Loucy (cell line): ENCODE results near the gene FGD5.

Experiments
- H2AFZ ChIP-seq: fragments of 200-600 bp; sonication (generic); 2 replicates; pipeline ENCODE4 v1.6.0; 2016; ENCODE audit warnings: antibody characterized with exemption, mild to moderate bottlenecking, low read length, moderate library complexity
- H3F3A ChIP-seq: fragments of 200-600 bp; 2 replicates; pipeline ENCODE4 v1.6.0; 2016; ENCODE audit warnings: antibody characterized with exemption, low read depth, mild to moderate bottlenecking
- H3K27me3 ChIP-seq: fragments of 200-600 bp; sonication (generic); 2 replicates; pipeline ENCODE4 v1.6.1; 2014; ENCODE audit warnings: low read length, mild to moderate bottlenecking; ENCODE audit not compliant: insufficient read depth, poor library complexity, severe bottlenecking
- H3K36me3 ChIP-seq: fragments of 200-600 bp; sonication (generic); 2 replicates; pipeline ENCODE4 v1.6.1; 2016; ENCODE audit warnings: low read length; ENCODE audit not compliant: insufficient read depth
- H3K4me1 ChIP-seq: fragments of 200-600 bp; sonication (generic); 2 replicates; pipeline ENCODE4 v1.5.1; 2014; ENCODE audit warnings: low read length, mild to moderate bottlenecking; ENCODE audit not compliant: insufficient read depth, poor library complexity, severe bottlenecking
- H3K4me2 ChIP-seq: fragments of 200-600 bp; sonication (generic); 2 replicates; pipeline ENCODE4 v1.6.0; 2014; ENCODE audit warnings: antibody characterized with exemption, low read length, low read depth, mild to moderate bottlenecking; ENCODE audit not compliant: poor library complexity, severe bottlenecking
- H3K4me3 ChIP-seq: fragments of 200-600 bp; sonication (generic); 2 replicates; pipeline ENCODE4 v1.5.1; 2014; ENCODE audit warnings: low read length, mild to moderate bottlenecking, mixed read lengths; ENCODE audit not compliant: poor library complexity, severe bottlenecking
- H3K79me2 ChIP-seq: fragments of 200-600 bp; sonication (generic); 2 replicates; pipeline ENCODE4 v1.6.1; 2014; ENCODE audit warnings: low read length; ENCODE audit not compliant: insufficient read depth
- H3K9ac ChIP-seq: fragments of 200-600 bp; sonication (generic); 2 replicates; pipeline ENCODE4 v1.6.0; 2014; ENCODE audit warnings: mild to moderate bottlenecking, low read depth, low read length, moderate library complexity; ENCODE audit not compliant: poor library complexity, severe bottlenecking
- H3K9me2 ChIP-seq: fragments of 200-600 bp; sonication (generic); replicated peaks from 2 replicates; pipeline ENCODE4 v1.6.1; 2016; ENCODE audit warnings: low read depth, low read length, mixed read lengths
- H3K9me3 ChIP-seq: fragments of 200-600 bp; sonication (generic); 2 replicates; pipeline ENCODE4 v1.6.1; 2014; ENCODE audit warnings: mild to moderate bottlenecking, antibody characterized with exemption, low read length, low read depth; ENCODE audit not compliant: insufficient read depth
- H4K20me1 ChIP-seq: fragments of 200-600 bp; sonication (generic); 2 replicates; pipeline ENCODE4 v1.6.0; 2014; ENCODE audit warnings: antibody characterized with exemption, low read length, mild to moderate bottlenecking; ENCODE audit not compliant: insufficient read depth, poor library complexity, severe bottlenecking
- EZH2phosphoT487 ChIP-seq: fragments of 200-600 bp; IDR thresholded peaks from 2 replicates; pipeline ENCODE4 v1.6.1; 2018; ENCODE audit warnings: antibody characterized with exemption, mild to moderate bottlenecking, moderate library complexity, borderline replicate concordance
- TF ChIP-seq, protein P1 (sequence below): fragments of 200-600 bp; sonication (generic); conservative IDR thresholded peaks from 2 replicates; pipeline ENCODE4 v1.5.1; 2014; ENCODE audit warnings: mild to moderate bottlenecking, antibody characterized with exemption, low read length

The FGD5 gene

DNA sequence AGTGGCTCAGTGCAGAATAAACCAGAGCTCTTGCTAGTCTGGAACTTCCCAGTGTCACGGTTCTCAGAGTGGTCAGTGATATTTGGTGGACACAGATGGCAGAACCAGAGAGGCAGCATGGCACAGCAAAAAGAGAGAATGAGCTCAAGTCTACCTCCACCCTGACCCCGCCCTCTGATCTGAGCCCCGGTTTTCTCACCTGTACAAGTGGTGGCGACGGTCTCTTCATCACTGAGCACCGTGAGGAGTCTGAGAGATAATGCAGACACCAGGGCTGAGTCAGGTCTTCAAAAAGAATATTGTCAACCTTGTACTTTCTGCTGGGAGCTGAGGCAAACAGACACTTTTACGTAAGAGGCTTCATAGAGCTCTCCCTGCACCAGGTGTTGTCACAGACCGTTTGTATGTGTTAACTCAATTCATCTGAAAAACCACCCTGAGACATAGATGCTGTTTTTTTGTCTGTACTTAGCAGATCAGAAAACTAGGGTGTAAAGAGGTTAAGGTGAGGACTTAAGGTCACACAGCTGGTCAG, 13.2 kb downstream of the FGD5 start:
- no peaks in the 10 kb centered on the region for H3K9me3 ChIP-seq
- no peak overlapping the region for H3K9ac ChIP-seq
- H3K4me2 ChIP-seq: no peak overlapping the region
- H3F3A ChIP-seq: no peaks in the 10 kb centered on the region
- H3K9me2 ChIP-seq: no peaks in the 10 kb centered on the region
- H3K4me3 ChIP-seq: no peak overlapping the region
- peaks cover 2% of the 10 kb centered on the region for H3K4me1 ChIP-seq
- H3K79me2 ChIP-seq: no peaks in the 10 kb centered on the region
- TF ChIP-seq, protein P1, sequence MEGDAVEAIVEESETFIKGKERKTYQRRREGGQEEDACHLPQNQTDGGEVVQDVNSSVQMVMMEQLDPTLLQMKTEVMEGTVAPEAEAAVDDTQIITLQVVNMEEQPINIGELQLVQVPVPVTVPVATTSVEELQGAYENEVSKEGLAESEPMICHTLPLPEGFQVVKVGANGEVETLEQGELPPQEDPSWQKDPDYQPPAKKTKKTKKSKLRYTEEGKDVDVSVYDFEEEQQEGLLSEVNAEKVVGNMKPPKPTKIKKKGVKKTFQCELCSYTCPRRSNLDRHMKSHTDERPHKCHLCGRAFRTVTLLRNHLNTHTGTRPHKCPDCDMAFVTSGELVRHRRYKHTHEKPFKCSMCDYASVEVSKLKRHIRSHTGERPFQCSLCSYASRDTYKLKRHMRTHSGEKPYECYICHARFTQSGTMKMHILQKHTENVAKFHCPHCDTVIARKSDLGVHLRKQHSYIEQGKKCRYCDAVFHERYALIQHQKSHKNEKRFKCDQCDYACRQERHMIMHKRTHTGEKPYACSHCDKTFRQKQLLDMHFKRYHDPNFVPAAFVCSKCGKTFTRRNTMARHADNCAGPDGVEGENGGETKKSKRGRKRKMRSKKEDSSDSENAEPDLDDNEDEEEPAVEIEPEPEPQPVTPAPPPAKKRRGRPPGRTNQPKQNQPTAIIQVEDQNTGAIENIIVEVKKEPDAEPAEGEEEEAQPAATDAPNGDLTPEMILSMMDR: no peak
- no peak for TF ChIP-seq EZH2phosphoT487
- H3K27me3 ChIP-seq: no peaks in the 10 kb centered on the region
- no peaks in the 10 kb centered on the region for H4K20me1 ChIP-seq
- H2AFZ ChIP-seq: no peak overlapping the region
- H3K36me3 ChIP-seq: no peaks in the 10 kb centered on the region

DNA sequence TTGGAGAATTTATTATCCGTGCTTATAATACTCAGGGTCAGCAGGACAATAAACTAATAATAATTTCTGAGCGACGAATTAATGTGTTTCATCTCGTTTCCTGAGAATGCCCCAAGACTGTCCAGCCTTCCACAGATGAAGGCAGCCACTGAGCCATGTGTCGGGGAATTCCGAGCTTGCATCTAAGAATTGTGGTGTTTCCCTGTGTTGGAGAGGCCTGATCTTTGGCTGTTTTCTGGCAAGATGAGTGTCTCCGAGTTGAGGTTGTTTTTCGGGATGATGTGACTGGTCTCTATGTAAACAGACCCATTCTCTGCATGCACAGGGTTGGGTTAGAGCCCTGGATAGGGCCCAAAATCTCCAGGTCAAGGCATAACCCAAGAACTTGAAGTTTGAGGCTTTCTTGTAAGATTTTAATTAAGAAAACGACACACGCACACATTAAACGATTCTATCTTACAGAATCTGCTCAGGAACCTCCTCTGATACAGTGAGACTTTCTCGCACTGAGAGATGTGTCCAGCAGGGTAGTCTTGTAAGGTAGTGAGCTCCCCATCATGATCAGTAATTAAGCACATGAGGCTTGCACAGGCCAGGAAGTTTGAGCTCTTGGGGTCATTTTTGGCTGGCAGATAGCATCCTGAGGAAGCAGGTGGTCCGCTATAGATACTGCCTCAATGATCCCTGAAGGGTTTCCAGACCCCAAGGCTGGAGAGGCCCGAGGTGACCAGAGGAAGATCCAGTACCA, 14.4 kb downstream of the FGD5 start:
- Histone ChIP-seq H3K79me2 (no peaks in the 10 kb centered on the region), H3K9me3 (no peaks in the 10 kb centered on the region), H3K4me2 (no peak overlapping the region), H2AFZ (no peak overlapping the region), H3K9ac (no peak overlapping the region), H4K20me1 (no peaks in the 10 kb centered on the region), H3K36me3 (no peaks in the 10 kb centered on the region), H3K4me3 (no peak overlapping the region), H3K9me2 (no peaks in the 10 kb centered on the region), H3F3A (no peaks in the 10 kb centered on the region), H3K4me1 (peaks cover 2% of the 10 kb centered on the region), H3K27me3 (no peaks in the 10 kb centered on the region)
- TF ChIP-seq EZH2phosphoT487: no peak
- TF ChIP-seq, protein P1: no peak; the same call in 1 of the 2 replicates

DNA sequence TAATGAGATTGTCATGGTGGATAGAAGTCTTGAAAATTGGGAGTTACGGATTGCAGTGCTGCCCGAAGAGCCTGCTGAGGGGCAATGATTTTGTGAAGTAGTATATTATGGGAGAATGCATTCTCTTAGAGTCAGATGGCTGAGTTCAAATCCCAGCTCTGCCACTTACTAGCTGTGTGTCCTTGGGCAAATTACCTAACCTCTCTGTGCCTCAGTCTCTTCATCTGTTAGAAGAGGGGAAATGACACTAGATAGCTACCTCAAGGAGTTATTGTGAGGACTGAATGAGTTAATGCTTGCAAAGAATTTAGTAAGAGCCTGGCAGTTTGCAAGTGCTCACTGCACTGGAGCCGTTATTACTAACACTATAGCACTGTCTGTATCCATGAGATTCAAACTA, 15.4 kb downstream of the FGD5 start:
- Histone ChIP-seq H3F3A (no peaks in the 10 kb centered on the region), H3K4me3 (no peak overlapping the region), H3K79me2 (no peaks in the 10 kb centered on the region), H3K36me3 (no peaks in the 10 kb centered on the region), H3K9me2 (no peaks in the 10 kb centered on the region), H3K4me1 (peaks cover 7% of the 10 kb centered on the region), H4K20me1 (no peaks in the 10 kb centered on the region), H3K4me2 (no peak overlapping the region), H3K27me3 (no peaks in the 10 kb centered on the region), H3K9me3 (no peaks in the 10 kb centered on the region), H3K9ac (no peak overlapping the region), H2AFZ (no peak overlapping the region)
- TF ChIP-seq EZH2phosphoT487: no peak
